IPS DF 6.9 (cell line): ENCODE results near the gene DRD3.

ENCODE experiments used
- DNase-seq: peaks from one replicate; pipeline ENCODE4 v3.0.0-alpha.2; 2013; ENCODE audit warnings: low read depth, low spot score
- H3K27ac ChIP-seq: one replicate; pipeline ENCODE4 v1.5.1; 2013; ENCODE audit warnings: low read length, control low read depth
- H3K27me3 ChIP-seq: 2 replicates; pipeline ENCODE4 v1.6.1; 2013; ENCODE audit warnings: mild to moderate bottlenecking, low read length; ENCODE audit not compliant: control insufficient read depth, insufficient read depth
- H3K36me3 ChIP-seq: 2 replicates; pipeline ENCODE4 v1.6.1; 2013; ENCODE audit warnings: low read length; ENCODE audit not compliant: control insufficient read depth, insufficient read depth
- H3K4me1 ChIP-seq: 2 replicates; pipeline ENCODE4 v1.6.1; 2013; ENCODE audit warnings: low read length; ENCODE audit not compliant: control insufficient read depth, insufficient read depth
- H3K4me3 ChIP-seq: 2 replicates; pipeline ENCODE4 v1.5.1; 2013; ENCODE audit warnings: mild to moderate bottlenecking, low read length
- H3K9me3 ChIP-seq: 2 replicates; pipeline ENCODE4 v1.6.1; 2013; ENCODE audit warnings: low read length, inconsistent platforms; ENCODE audit not compliant: control insufficient read depth, insufficient read depth
- WGBS: extraction: QIAGEN DNeasy Blood & Tissue Kit; methylation state at CpG from one replicate; pipeline ENCODE4 v1.1.7; 2013; ENCODE audit warnings: mixed read lengths, missing lambda C conversion rate; ENCODE audit not compliant: insufficient read length, insufficient coverage; 5-methylcytosine and 5-hydroxymethylcytosine counted together

The DRD3 gene

GRCh38 chr3:114152519-114153151 lies 26.2 kb downstream of the DRD3 start:
- peaks cover 4% of the 10 kb centered on the region; the same call in 1 of the 2 replicates for H3K4me1 ChIP-seq
- no peak overlapping the region for H3K27ac ChIP-seq

GRCh38 chr3:114151091-114151490 lies 27.8 kb downstream of the DRD3 start:
- no peaks in the 10 kb centered on the region for H3K9me3 ChIP-seq
- peaks cover 4% of the 10 kb centered on the region; the same call in 1 of the 2 replicates for H3K4me1 ChIP-seq
- WGBS = no CpG with 5 or more reads among the region's 3 CpGs
- no peak for DNase-seq
- H3K4me3 ChIP-seq = no peak overlapping the region
- no peaks in the 10 kb centered on the region for H3K27me3 ChIP-seq
- no peak overlapping the region for H3K27ac ChIP-seq
- H3K36me3 ChIP-seq = no peaks in the 10 kb centered on the region

More at GRCh38 chr3:114152519-114153151, 26.2 kb downstream of the DRD3 start:
- H3K36me3 ChIP-seq = no peaks in the 10 kb centered on the region
- H3K4me3 ChIP-seq = no peak overlapping the region
- no peaks in the 10 kb centered on the region for H3K27me3 ChIP-seq
- peak; percentile 67 for DNase-seq
- H3K9me3 ChIP-seq = no peaks in the 10 kb centered on the region
- no CpG with 5 or more reads among the region's 35 CpGs for WGBS

GRCh38 chr3:114147251-114147650 lies 31.6 kb downstream of the DRD3 start:
- H3K27ac ChIP-seq = no peak overlapping the region
- no peaks in the 10 kb centered on the region for H3K36me3 ChIP-seq
- H3K27me3 ChIP-seq = no peaks in the 10 kb centered on the region
- H3K4me3 ChIP-seq = no peak overlapping the region
- no peak for DNase-seq
- WGBS = no CpG with 5 or more reads among the region's 9 CpGs
- no peaks in the 10 kb centered on the region for H3K9me3 ChIP-seq
- no peaks in the 10 kb centered on the region for H3K4me1 ChIP-seq

GRCh38 chr3:114144909-114145688 lies 33.8 kb downstream of the DRD3 start:
- no peak overlapping the region for H3K4me3 ChIP-seq
- no CpG with 5 or more reads among the region's 7 CpGs for WGBS

GRCh38 chr3:114143817-114144216 lies 35.0 kb downstream of the DRD3 start:
- H3K9me3 ChIP-seq = no peaks in the 10 kb centered on the region
- no peak overlapping the region for H3K27ac ChIP-seq
- no CpG with 5 or more reads among the region's 1 CpG for WGBS
- DNase-seq = no peak
- no peaks in the 10 kb centered on the region for H3K36me3 ChIP-seq
- no peak overlapping the region for H3K4me3 ChIP-seq
- H3K4me1 ChIP-seq = no peaks in the 10 kb centered on the region
- no peaks in the 10 kb centered on the region for H3K27me3 ChIP-seq

More at GRCh38 chr3:114144909-114145688, 33.8 kb downstream of the DRD3 start:
- H3K9me3 ChIP-seq = no peaks in the 10 kb centered on the region
- no peaks in the 10 kb centered on the region for H3K27me3 ChIP-seq
- no peaks in the 10 kb centered on the region for H3K4me1 ChIP-seq
- no peaks in the 10 kb centered on the region for H3K36me3 ChIP-seq
- DNase-seq = no peak
- no peak overlapping the region for H3K27ac ChIP-seq

- no peak for DNase-seq
- Histone ChIP-seq H3K4me3 (no peak overlapping the region), H3K4me1 (no peaks in the 10 kb centered on the region), H3K36me3 (no peaks in the 10 kb centered on the region), H3K27ac (no peak overlapping the region), H3K27me3 (no peaks in the 10 kb centered on the region), H3K9me3 (no peaks in the 10 kb centered on the region)
- WGBS = no CpG with 5 or more reads among the region's 3 CpGs
Observed at GRCh38 chr3:114139836-114140235, 39.0 kb downstream of the DRD3 start.

GRCh38 chr3:114133947-114134346 lies 44.9 kb downstream of the DRD3 start:
- Histone ChIP-seq H3K27ac (no peak overlapping the region), H3K9me3 (no peaks in the 10 kb centered on the region), H3K4me1 (no peaks in the 10 kb centered on the region), H3K27me3 (no peaks in the 10 kb centered on the region), H3K4me3 (no peak overlapping the region), H3K36me3 (no peaks in the 10 kb centered on the region)
- no peak for DNase-seq
- WGBS = no CpG with 5 or more reads among the region's 3 CpGs

GRCh38 chr3:114132500-114132899 lies 46.4 kb downstream of the DRD3 start:
- H3K9me3 ChIP-seq = no peaks in the 10 kb centered on the region
- H3K27me3 ChIP-seq = no peaks in the 10 kb centered on the region
- WGBS = no CpG with 5 or more reads among the region's 3 CpGs
- H3K27ac ChIP-seq = no peak overlapping the region
- no peaks in the 10 kb centered on the region for H3K4me1 ChIP-seq
- no peaks in the 10 kb centered on the region for H3K36me3 ChIP-seq
- no peak for DNase-seq
- no peak overlapping the region for H3K4me3 ChIP-seq

GRCh38 chr3:114128826-114129225 lies 50.0 kb downstream of the DRD3 start:
- no peaks in the 10 kb centered on the region for H3K9me3 ChIP-seq
- no peak overlapping the region for H3K4me3 ChIP-seq
- H3K36me3 ChIP-seq = no peaks in the 10 kb centered on the region
- H3K27me3 ChIP-seq = no peaks in the 10 kb centered on the region
- no peak overlapping the region for H3K27ac ChIP-seq
- no peaks in the 10 kb centered on the region for H3K4me1 ChIP-seq
- no peak for DNase-seq
- WGBS = no CpG with 5 or more reads among the region's 8 CpGs

GRCh38 chr3:114128231-114128630 lies 50.6 kb downstream of the DRD3 start:
- Histone ChIP-seq H3K4me3 (no peak overlapping the region), H3K27ac (no peak overlapping the region), H3K27me3 (no peaks in the 10 kb centered on the region), H3K4me1 (no peaks in the 10 kb centered on the region), H3K9me3 (no peaks in the 10 kb centered on the region), H3K36me3 (no peaks in the 10 kb centered on the region)
- WGBS = no CpG with 5 or more reads among the region's 1 CpG
- no peak for DNase-seq
